ENCODE results near the gene PARD3. TPM values are rescaled to one million over a fixed set of nuclear protein-coding genes. Genes with fewer than 3 reads are reported as not detected.

The PARD3 gene
- total RNA-seq, 1 experiment from 2014 or later: 51.8 TPM

- no peak for DNase-seq (ENCODE audit: low spot score)
- Mint-ChIP-seq H3K27me3 (ENCODE audit: low read depth) (no peaks in the 10 kb centered on the region), H3K9me3 (no peaks in the 10 kb centered on the region), H3K27ac (no peak overlapping the region), H3K4me1 (peaks cover 15% of the 10 kb centered on the region), H3K36me3 (peaks cover 3% of the 10 kb centered on the region; the same call in 1 of the 2 replicates), H3K4me3 (no peak overlapping the region)
- TF ChIP-seq NFATC4 (CRISPR knock-in tag; IDR thresholded peaks at IDR 0.05): no peak
- ATAC-seq: no peak
- CTCF ChIA-PET: no interaction called here
- POLR2A ChIA-PET: no interaction called here
These were observed 658.2 kb downstream of the PARD3 start for GRCh38 chr10:34156781-34157425.

GRCh38 chr10:34155812-34156211 is 659.3 kb downstream of the PARD3 start:
- ATAC-seq (no peak), DNase-seq (ENCODE audit: low spot score) (no peak)
- Mint-ChIP-seq H3K4me1 (peaks cover 15% of the 10 kb centered on the region), H3K9me3 (no peaks in the 10 kb centered on the region), H3K36me3 (no peaks in the 10 kb centered on the region), H3K4me3 (no peak overlapping the region), H3K27ac (no peak overlapping the region), H3K27me3 (ENCODE audit: low read depth) (no peaks in the 10 kb centered on the region)
- POLR2A ChIA-PET: interaction anchor here (0.6 kb wide), 1 partner anchor 240 kb away, joined by 5 read pairs; no protein-coding TSS in a partner anchor
- no peak for TF ChIP-seq ZNF512 (CRISPR knock-in tag; IDR thresholded peaks at IDR 0.05; ENCODE audit: borderline replicate concordance)
- no peak for TF ChIP-seq ZNF396 (CRISPR knock-in tag; IDR thresholded peaks at IDR 0.05; ENCODE audit: borderline replicate concordance)
- no peak for TF ChIP-seq NR3C1 (CRISPR knock-in tag; conservative IDR thresholded peaks at IDR 0.05; ENCODE audit: low read depth)
- TF ChIP-seq NFATC4 (CRISPR knock-in tag; IDR thresholded peaks at IDR 0.05): no peak
- TF ChIP-seq TP53 (CRISPR knock-in tag; IDR thresholded peaks at IDR 0.05): no peak
- TF ChIP-seq CBFB (CRISPR knock-in tag; IDR thresholded peaks at IDR 0.05; ENCODE audit: low read depth): no peak
- TF ChIP-seq ARID4B (CRISPR knock-in tag; IDR thresholded peaks at IDR 0.05; ENCODE audit: borderline replicate concordance): no peak
- TF ChIP-seq ATF2 (CRISPR knock-in tag; IDR thresholded peaks at IDR 0.05; ENCODE audit: borderline replicate concordance, low read depth): no peak
- TF ChIP-seq NR1H2 (CRISPR knock-in tag; IDR thresholded peaks at IDR 0.05): no peak
- TF ChIP-seq MXD4 (CRISPR knock-in tag; IDR thresholded peaks at IDR 0.05; ENCODE audit: borderline replicate concordance): no peak
- no peak for TF ChIP-seq FOXK1 (CRISPR knock-in tag; IDR thresholded peaks at IDR 0.05)
- TF ChIP-seq RORB (CRISPR knock-in tag; IDR thresholded peaks at IDR 0.05): no peak
- no peak for TF ChIP-seq NR2C2 (CRISPR knock-in tag; IDR thresholded peaks at IDR 0.05)
- no peak for TF ChIP-seq TEAD1 (CRISPR knock-in tag; IDR thresholded peaks at IDR 0.05)
- no peak for TF ChIP-seq ZNF532 (CRISPR knock-in tag; IDR thresholded peaks at IDR 0.05; ENCODE audit: borderline replicate concordance)
- TF ChIP-seq GTF2I (CRISPR knock-in tag; conservative IDR thresholded peaks at IDR 0.05): no peak
- no peak for TF ChIP-seq ZBTB21 (CRISPR knock-in tag; IDR thresholded peaks at IDR 0.05; ENCODE audit: borderline replicate concordance)
- CTCF ChIA-PET: no interaction called here
